Measurements from ENCODE around the gene ARHGAP24. TPM values are rescaled to one million over a fixed set of nuclear protein-coding genes. Genes with fewer than 3 reads are reported as not detected.

ARHGAP24 gene
- total and polyA plus RNA-seq, 4 donors, result 16.1 to 40.5 (median 24.4) TPM

DNA sequence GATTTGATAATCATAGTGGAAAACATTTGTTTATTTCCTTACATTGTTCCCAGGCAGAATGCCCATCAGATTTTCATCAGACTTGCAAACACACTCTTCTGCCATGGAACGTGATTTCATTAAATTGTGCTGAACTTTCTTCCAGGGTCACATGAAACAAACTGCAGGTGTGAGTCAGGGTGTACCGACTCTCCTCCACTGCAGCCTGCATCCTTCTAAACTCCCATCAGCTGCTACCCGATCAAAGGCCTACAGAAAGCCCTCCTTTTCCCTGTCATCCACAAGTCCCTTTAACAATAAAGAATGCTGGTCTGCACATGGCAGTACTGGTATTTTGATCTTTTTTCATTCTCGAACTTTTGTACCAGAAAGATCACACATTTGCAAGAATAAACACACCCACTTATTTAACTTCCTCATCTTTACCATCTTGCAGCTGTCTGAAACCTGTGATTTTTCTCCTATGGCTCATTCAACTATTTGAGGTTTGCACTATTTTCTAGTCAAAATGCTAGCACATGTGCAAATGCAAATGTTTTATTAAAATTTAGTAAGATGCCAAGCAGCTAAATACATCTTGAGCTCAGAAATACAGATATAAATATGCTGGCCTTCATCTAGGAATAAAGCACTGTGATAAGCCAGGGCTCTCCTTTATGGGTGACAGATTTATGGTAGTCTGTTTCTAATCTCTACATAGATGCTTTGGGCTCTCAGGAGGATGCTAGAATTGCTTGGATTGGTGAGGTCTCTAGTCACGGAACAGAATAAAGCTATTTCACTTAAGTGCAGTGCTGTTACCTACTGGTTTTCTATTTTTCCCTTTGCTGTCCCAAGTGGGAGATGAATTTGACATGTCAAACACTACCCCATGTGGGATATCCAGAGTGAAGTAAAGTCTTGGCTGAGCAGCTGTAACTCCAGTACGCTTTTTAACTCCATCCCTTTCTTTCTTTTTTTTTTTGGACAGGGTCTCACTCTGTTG lies 25.8 kb upstream of the ARHGAP24 start:
- Histone ChIP-seq H3K4me1 (ENCODE audit: control insufficient read depth, insufficient read depth, low read length) (no peaks in the 10 kb centered on the region), H3K9me3 (ENCODE audit: control insufficient read depth, insufficient read depth, low read length) (no peaks in the 10 kb centered on the region), H3K27ac (ENCODE audit: low read depth, low read length) (no peak overlapping the region), H3K27me3 (ENCODE audit: control insufficient read depth, insufficient read depth, low read length) (no peaks in the 10 kb centered on the region), H3K4me3 (ENCODE audit: low read depth, low read length) (no peak overlapping the region), H3K36me3 (ENCODE audit: control insufficient read depth, insufficient read depth, low read length) (no peaks in the 10 kb centered on the region)
- 62% methylated on average over 5 of the region's 6 CpGs for WGBS (ENCODE audit: insufficient coverage)
- peak in 1 of 6 donors; percentile 13 for DNase-seq (ENCODE audit: low read depth in 4 of 6, low spot score in 6 of 6)

DNA sequence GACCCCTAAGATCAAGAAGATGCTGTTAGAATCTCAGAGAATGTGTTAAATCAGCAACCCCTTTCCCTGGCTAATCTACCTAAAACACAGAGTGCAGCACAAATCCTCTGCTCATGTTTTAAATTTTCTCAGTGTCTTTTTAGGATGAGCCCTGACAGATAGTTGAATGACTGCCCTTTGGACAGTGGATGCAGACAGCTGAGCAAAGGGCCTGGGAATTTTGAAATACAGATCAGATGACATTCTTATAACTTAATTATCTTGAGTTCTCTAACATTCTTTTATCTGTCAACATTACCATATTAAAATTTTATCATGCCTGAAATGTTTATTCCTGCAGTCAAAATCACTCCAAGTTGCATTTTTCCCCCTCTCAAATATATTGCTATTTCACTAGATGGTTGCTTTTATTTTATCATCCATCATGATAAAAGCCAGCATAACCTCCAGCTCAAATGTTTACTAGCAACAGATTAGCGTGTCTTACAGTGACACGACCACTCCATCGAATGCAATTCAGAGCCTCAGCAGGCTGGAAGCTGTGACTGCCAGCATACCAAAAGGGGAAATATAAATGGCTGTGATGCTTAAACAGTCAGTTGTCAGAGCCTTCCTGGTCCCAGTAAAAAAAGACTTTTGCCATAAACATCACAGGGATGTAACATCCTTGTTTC lies 22.8 kb upstream of the ARHGAP24 start:
- no peak overlapping the region for H3K4me3 ChIP-seq (ENCODE audit: low read depth, low read length)
- no peak overlapping the region for H3K27ac ChIP-seq (ENCODE audit: low read depth, low read length)
- H3K27me3 ChIP-seq (ENCODE audit: control insufficient read depth, insufficient read depth, low read length), result no peaks in the 10 kb centered on the region
- WGBS (ENCODE audit: insufficient coverage), result no CpG with 5 or more reads among the region's 3 CpGs
- peak in 1 of 6 donors; percentile 62 for DNase-seq (ENCODE audit: low read depth in 4 of 6, low spot score in 6 of 6)
- H3K4me1 ChIP-seq (ENCODE audit: control insufficient read depth, insufficient read depth, low read length), result no peaks in the 10 kb centered on the region
- H3K36me3 ChIP-seq (ENCODE audit: control insufficient read depth, insufficient read depth, low read length), result no peaks in the 10 kb centered on the region
- H3K9me3 ChIP-seq (ENCODE audit: control insufficient read depth, insufficient read depth, low read length), result no peaks in the 10 kb centered on the region

DNA sequence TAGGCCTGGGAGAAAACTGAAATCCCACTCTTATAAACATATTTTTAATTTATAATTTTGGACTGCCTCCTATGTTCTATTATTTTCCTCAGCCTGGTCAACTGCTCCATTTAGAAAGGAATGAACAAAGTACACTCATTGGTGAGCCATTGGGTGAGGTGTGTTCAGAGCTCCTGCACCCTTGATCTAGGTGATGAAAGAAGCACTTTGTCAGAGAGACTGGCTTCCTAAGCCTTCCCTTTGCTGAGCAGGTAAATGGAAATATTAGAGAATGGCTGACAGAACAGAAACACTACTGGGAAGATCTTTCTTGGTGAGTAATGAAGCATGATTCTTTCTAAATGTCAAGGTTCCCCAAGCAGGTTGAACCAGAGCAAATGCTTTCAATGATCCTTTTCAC lies 19.0 kb upstream of the ARHGAP24 start:
- no peak overlapping the region for H3K27ac ChIP-seq (ENCODE audit: low read depth, low read length)
- no peaks in the 10 kb centered on the region for H3K4me1 ChIP-seq (ENCODE audit: control insufficient read depth, insufficient read depth, low read length)
- no peak overlapping the region for H3K4me3 ChIP-seq (ENCODE audit: low read depth, low read length)
- no peaks in the 10 kb centered on the region for H3K36me3 ChIP-seq (ENCODE audit: control insufficient read depth, insufficient read depth, low read length)
- H3K9me3 ChIP-seq (ENCODE audit: control insufficient read depth, insufficient read depth, low read length), result no peaks in the 10 kb centered on the region
- no peak for DNase-seq (ENCODE audit: low read depth in 4 of 6, low spot score in 6 of 6)
- no peaks in the 10 kb centered on the region for H3K27me3 ChIP-seq (ENCODE audit: control insufficient read depth, insufficient read depth, low read length)

DNA sequence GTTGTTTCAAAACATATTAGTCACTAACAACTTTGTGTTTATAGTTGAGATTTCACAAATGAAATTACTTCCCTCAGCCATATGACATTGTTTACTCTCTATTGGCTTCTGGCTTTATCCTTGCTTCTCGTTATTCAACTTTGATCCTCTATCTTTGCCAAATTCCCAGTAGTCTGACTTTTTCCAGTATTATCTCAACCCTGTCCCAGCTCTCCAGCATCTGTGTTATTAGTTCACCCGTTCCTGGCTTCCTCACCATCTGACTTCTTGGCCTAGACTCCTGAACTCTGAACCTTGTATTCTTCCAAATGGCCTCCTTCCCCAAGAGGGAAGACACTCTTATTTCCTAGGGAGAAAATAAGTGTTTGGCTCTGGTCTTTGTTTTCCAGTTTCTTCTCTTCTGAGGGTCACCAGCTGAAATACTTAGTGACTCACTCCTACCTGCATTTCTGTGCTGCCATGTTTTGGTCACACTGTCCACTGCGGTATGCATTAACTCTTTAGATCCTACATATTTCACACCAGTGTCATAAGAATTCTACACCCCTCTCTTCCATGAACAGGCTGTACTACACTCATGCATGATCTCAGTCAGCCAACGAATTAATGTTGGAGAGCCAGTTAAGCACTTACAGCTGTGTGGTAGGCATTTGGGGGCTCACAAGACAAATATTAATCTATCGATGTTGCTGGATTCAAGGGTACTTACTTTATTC lies 17.0 kb upstream of the ARHGAP24 start:
- 91% methylated on average over 3 of the region's 5 CpGs for WGBS (ENCODE audit: insufficient coverage)

DNA sequence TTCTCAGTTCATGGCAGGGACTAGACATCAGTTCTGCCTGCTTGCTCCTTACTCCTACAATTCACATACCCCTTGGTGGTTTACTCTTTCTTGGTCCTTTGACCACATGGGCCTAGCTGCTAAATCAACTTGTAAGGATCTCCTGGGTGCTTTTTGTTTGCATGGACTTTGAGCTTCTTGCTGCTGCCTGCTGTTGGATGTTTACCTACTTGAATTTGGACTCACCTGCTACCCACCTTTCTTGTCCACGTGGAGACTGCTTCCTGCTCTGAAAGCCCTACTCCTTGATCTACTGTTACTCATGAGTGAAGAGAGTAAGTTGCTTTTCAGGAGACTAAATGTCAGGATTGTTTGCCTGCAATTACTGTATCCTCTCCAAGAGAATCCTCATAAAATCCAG lies 15.2 kb upstream of the ARHGAP24 start:
- Histone ChIP-seq H3K36me3 (ENCODE audit: control insufficient read depth, insufficient read depth, low read length) (no peaks in the 10 kb centered on the region), H3K27me3 (ENCODE audit: control insufficient read depth, insufficient read depth, low read length) (no peaks in the 10 kb centered on the region), H3K4me3 (ENCODE audit: low read depth, low read length) (no peak overlapping the region), H3K4me1 (ENCODE audit: control insufficient read depth, insufficient read depth, low read length) (no peaks in the 10 kb centered on the region), H3K27ac (ENCODE audit: low read depth, low read length) (no peak overlapping the region), H3K9me3 (ENCODE audit: control insufficient read depth, insufficient read depth, low read length) (no peaks in the 10 kb centered on the region)
- no peak for DNase-seq (ENCODE audit: low read depth in 4 of 6, low spot score in 6 of 6)
- WGBS (ENCODE audit: insufficient coverage), result no CpG with 5 or more reads among the region's 1 CpG

More for the DNA sequence above, 17.0 kb upstream of the ARHGAP24 start:
- no peaks in the 10 kb centered on the region for H3K4me1 ChIP-seq (ENCODE audit: control insufficient read depth, insufficient read depth, low read length)
- H3K36me3 ChIP-seq (ENCODE audit: control insufficient read depth, insufficient read depth, low read length), result no peaks in the 10 kb centered on the region
- H3K4me3 ChIP-seq (ENCODE audit: low read depth, low read length), result no peak overlapping the region
- no peak for DNase-seq (ENCODE audit: low read depth in 4 of 6, low spot score in 6 of 6)
- no peaks in the 10 kb centered on the region for H3K9me3 ChIP-seq (ENCODE audit: control insufficient read depth, insufficient read depth, low read length)
- no peak overlapping the region for H3K27ac ChIP-seq (ENCODE audit: low read depth, low read length)
- no peaks in the 10 kb centered on the region for H3K27me3 ChIP-seq (ENCODE audit: control insufficient read depth, insufficient read depth, low read length)

DNA sequence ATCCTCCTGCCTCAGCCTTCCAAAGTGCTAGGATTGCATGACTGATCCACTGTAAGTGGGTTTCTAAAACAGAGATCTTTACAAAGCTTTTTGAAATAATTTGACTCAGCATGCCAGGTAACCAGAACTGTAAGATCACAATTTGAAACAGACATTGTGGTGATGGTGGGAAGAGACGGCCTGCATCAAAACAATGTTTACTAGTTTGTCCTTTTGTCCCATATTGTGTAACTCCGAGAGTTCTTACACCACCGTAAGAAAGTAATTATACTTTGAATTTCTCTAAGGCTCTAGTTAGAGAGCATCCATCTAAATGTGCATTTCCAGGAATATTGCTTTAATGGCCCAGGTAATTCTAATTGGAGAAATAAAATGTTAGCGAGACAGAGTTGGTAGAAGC lies 594 bp upstream of the ARHGAP24 start:
- WGBS (ENCODE audit: insufficient coverage), result 69% methylated on average over 2 of the region's 4 CpGs
- H3K27ac ChIP-seq (ENCODE audit: low read depth, low read length), result peak overlapping the region; percentile 90
- peak overlapping the region; percentile 70 for H3K4me3 ChIP-seq (ENCODE audit: low read depth, low read length)
- H3K36me3 ChIP-seq (ENCODE audit: control insufficient read depth, insufficient read depth, low read length), result no peaks in the 10 kb centered on the region
- peaks cover 2% of the 10 kb centered on the region for H3K27me3 ChIP-seq (ENCODE audit: control insufficient read depth, insufficient read depth, low read length)
- H3K9me3 ChIP-seq (ENCODE audit: control insufficient read depth, insufficient read depth, low read length), result no peaks in the 10 kb centered on the region
- no peak for DNase-seq (ENCODE audit: low read depth in 4 of 6, low spot score in 6 of 6)
- H3K4me1 ChIP-seq (ENCODE audit: control insufficient read depth, insufficient read depth, low read length), result peaks cover 8% of the 10 kb centered on the region

DNA sequence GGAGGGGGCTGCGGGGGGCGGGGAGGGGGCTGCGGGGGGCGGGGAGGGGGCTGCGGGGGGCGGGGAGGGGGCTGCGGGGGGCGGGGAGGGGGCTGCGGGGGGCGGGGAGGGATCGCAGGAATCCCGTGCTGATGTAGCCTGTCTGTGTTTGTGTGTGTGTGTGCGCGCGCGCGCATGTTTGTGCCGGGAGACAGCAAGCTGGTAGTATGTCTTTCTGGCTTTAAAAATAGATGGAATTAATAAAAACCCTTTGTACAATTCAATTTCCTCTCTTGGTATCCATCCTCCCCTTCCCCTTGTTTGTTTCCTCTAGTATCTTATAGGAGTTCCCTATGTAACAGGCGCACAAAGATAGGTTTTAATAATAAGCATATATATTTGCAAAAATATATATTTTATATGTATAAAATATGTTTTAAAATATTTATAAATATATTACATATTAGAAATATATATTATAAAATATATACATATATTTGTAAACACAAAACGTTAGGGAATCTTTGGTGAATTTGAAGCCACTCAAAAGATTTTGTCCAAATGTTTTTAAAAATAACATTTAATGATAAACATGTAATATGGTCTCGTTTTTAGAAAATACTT lies 782 bp downstream of the ARHGAP24 start:
- no peak overlapping the region for H3K27ac ChIP-seq (ENCODE audit: low read depth, low read length)
- H3K9me3 ChIP-seq (ENCODE audit: control insufficient read depth, insufficient read depth, low read length), result no peaks in the 10 kb centered on the region
- H3K4me1 ChIP-seq (ENCODE audit: control insufficient read depth, insufficient read depth, low read length), result peaks cover 8% of the 10 kb centered on the region
- H3K36me3 ChIP-seq (ENCODE audit: control insufficient read depth, insufficient read depth, low read length), result no peaks in the 10 kb centered on the region
- no CpG with 5 or more reads among the region's 21 CpGs for WGBS (ENCODE audit: insufficient coverage)
- peak overlapping the region; percentile 70 for H3K4me3 ChIP-seq (ENCODE audit: low read depth, low read length)
- DNase-seq (ENCODE audit: low read depth in 4 of 6, low spot score in 6 of 6), result peak in 4 of 6 donors; percentile 10 to 87 (median 49)
- H3K27me3 ChIP-seq (ENCODE audit: control insufficient read depth, insufficient read depth, low read length), result peaks cover 2% of the 10 kb centered on the region

DNA sequence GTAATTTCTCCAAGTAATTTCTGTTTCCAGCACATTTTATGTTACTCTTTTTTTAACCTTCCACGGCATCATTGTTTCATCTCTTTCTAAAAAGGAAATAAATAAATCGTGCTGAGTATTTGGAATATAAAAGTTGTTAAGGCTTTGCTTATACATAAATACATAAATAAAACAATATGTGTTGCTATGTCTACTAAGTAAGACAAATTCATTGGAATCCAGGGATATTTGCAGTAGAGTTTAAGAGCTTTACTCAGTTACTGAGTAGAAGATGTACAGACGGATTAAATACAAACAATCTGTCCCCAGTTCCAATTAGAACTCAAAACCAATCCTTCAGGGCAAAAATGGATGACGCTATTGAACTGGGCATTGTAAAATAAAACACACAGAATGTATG lies 1.4 kb downstream of the ARHGAP24 start:
- Histone ChIP-seq H3K36me3 (ENCODE audit: control insufficient read depth, insufficient read depth, low read length) (no peaks in the 10 kb centered on the region), H3K4me1 (ENCODE audit: control insufficient read depth, insufficient read depth, low read length) (peaks cover 8% of the 10 kb centered on the region), H3K9me3 (ENCODE audit: control insufficient read depth, insufficient read depth, low read length) (no peaks in the 10 kb centered on the region), H3K27me3 (ENCODE audit: control insufficient read depth, insufficient read depth, low read length) (peaks cover 2% of the 10 kb centered on the region), H3K4me3 (ENCODE audit: low read depth, low read length) (no peak overlapping the region), H3K27ac (ENCODE audit: low read depth, low read length) (no peak overlapping the region)
- DNase-seq (ENCODE audit: low read depth in 4 of 6, low spot score in 6 of 6), result no peak
- no CpG with 5 or more reads among the region's 4 CpGs for WGBS (ENCODE audit: insufficient coverage)

DNA sequence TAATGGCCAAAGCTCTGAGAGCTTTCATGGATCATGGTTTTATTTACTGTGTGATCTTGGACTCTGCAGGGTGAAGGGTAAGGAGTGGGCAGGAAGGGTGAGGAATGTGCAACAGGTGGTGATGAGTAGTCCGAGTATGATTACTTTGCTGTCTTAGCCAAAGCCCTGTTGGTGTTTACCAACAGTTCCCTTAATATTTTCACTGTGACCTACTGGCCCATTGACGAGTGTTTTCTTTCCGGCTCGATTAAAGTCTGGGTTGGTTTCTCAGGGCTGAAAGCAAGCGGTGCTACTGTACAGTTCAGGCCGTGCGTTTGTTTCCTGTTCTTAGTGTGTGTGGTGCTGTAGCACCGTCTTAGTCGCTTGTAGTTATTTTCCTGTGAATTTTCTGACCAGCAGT lies 2.6 kb downstream of the ARHGAP24 start:
- peaks cover 2% of the 10 kb centered on the region for H3K27me3 ChIP-seq (ENCODE audit: control insufficient read depth, insufficient read depth, low read length)
- H3K9me3 ChIP-seq (ENCODE audit: control insufficient read depth, insufficient read depth, low read length), result no peaks in the 10 kb centered on the region
- no peaks in the 10 kb centered on the region for H3K36me3 ChIP-seq (ENCODE audit: control insufficient read depth, insufficient read depth, low read length)
- DNase-seq (ENCODE audit: low read depth in 4 of 6, low spot score in 6 of 6), result no peak
- H3K27ac ChIP-seq (ENCODE audit: low read depth, low read length), result no peak overlapping the region
- H3K4me3 ChIP-seq (ENCODE audit: low read depth, low read length), result no peak overlapping the region
- WGBS (ENCODE audit: insufficient coverage), result 96% methylated on average over 6 of the region's 9 CpGs
- H3K4me1 ChIP-seq (ENCODE audit: control insufficient read depth, insufficient read depth, low read length), result peaks cover 8% of the 10 kb centered on the region
